Esophagus squamous epithelium (tissue), 5 donors: ENCODE measurements around the gene PEX26. TPM values are rescaled to one million over a fixed set of nuclear protein-coding genes. Genes with fewer than 3 reads are reported as not detected.

Experiments
- DNase-seq: peaks from one replicate; lab custom pipeline; 2025; lab: John Stamatoyannopoulos, UW
- H3K27ac ChIP-seq, 4 donors: fragments of 200-600 bp; sonication (generic); one replicate each; pipeline ENCODE4 v1.5.1; 2016 to 2019; ENCODE audit warnings: mild to moderate bottlenecking in 1 of 4
- H3K27me3 ChIP-seq, 4 donors: fragments of 200-600 bp; sonication (generic); 1 replicate in 3 of 4; 2 replicates in 1 of 4; pipeline versions ENCODE4 v1.5.1 to v1.6.0; 2017 to 2021; ENCODE audit warnings: antibody characterized with exemption in 1 of 4
- H3K36me3 ChIP-seq, 3 donors: fragments of 200-600 bp; sonication (generic); one replicate each; pipeline ENCODE4 v1.5.1; 2016 to 2019
- H3K4me1 ChIP-seq, 3 donors: fragments of 200-600 bp; sonication (generic); one replicate each; pipeline ENCODE4 v1.5.1; 2017 to 2019
- H3K4me3 ChIP-seq, 4 donors: fragments of 200-600 bp; sonication (generic); 1 replicate in 3 of 4; 2 replicates in 1 of 4; pipeline ENCODE4 v1.5.1; 2016 to 2019; ENCODE audit warnings: mild to moderate bottlenecking in 2 of 4, moderate library complexity in 1 of 4
- H3K9me3 ChIP-seq, 3 donors: fragments of 200-600 bp; sonication (generic); one replicate each; pipeline ENCODE4 v1.5.1; 2016 to 2019
- CTCF ChIP-seq, 6 experiments: fragments of 450-650 bp in 4 of 6; fragments of 200-600 bp in 2 of 6; sonication (generic) in 2 of 6; IDR thresholded peaks; one replicate each; pipeline ENCODE4 v1.5.1; 2016 to 2019; ENCODE audit warnings: antibody characterized with exemption in 6 of 6, mild to moderate bottlenecking in 4 of 6, moderate library complexity in 4 of 6
- POLR2A ChIP-seq, 4 donors: fragments of 450-650 bp; IDR thresholded peaks; one replicate each; pipeline ENCODE4 v1.6.1; 2017; ENCODE audit warnings: antibody characterized with exemption in 4 of 4, mild to moderate bottlenecking in 4 of 4, moderate library complexity in 3 of 4
- whole genome bisulfite sequencing, 2 donors: methylation state at CpG; one replicate each; pipeline ENCODE4 v1.1.5; 2018; 5-methylcytosine and 5-hydroxymethylcytosine counted together
- intact Hi-C: fragments of 100-400 bp; cut with DNase I; formaldehyde crosslinking; loops from one replicate; pipeline ENCODE4 v1.15.0; 2022
- total RNA-seq, 4 donors: library from RNA; depleted of rRNA; stranded (reverse); fragments of >200 nt; gene quantifications; one replicate each; pipeline ENCODE4 v1.1.0, GENCODE V29; 2016
- donor health status: DM: yes; HTN: yes; CAD: no.

Gene PEX26
- total RNA-seq, 4 donors from 2014 or later = 17.2 to 32.3 (median 22.9) TPM

GRCh38 chr22:18108187-18108586 lies 30.4 kb downstream of the PEX26 start:
- Histone ChIP-seq H3K4me3 (no peak overlapping the region), H3K27ac (no peak overlapping the region), H3K27me3 (peaks cover 0 to 35% (median 0%) of the 10 kb centered on the region in 4 donors), H3K36me3 (no peaks in the 10 kb centered on the region), H3K4me1 (peaks cover 11 to 24% (median 17%) of the 10 kb centered on the region in 3 donors), H3K9me3 (no peaks in the 10 kb centered on the region)
- DNase-seq = no peak
- TF ChIP-seq CTCF (IDR thresholded peaks at IDR 0.05) (no peak), POLR2A (IDR thresholded peaks at IDR 0.05) (no peak)
- 70 to 79% methylated on average over 3 of the region's 3 CpGs for WGBS, 2 donors
- intact Hi-C loops = no loop called here

- Histone ChIP-seq H3K4me1 (peaks cover 11 to 24% (median 17%) of the 10 kb centered on the region in 3 donors), H3K27me3 (peaks cover 0 to 35% (median 0%) of the 10 kb centered on the region in 4 donors), H3K27ac (no peak overlapping the region), H3K36me3 (no peaks in the 10 kb centered on the region), H3K4me3 (peak overlapping the region in 2 of 4 donors; percentile 53 to 66), H3K9me3 (no peaks in the 10 kb centered on the region)
- no peak for DNase-seq
- 41 to 43% methylated on average over 14 of the region's 14 CpGs for WGBS, 2 donors
- intact Hi-C loops = no loop called here
- TF ChIP-seq CTCF (IDR thresholded peaks at IDR 0.05) (no peak), POLR2A (IDR thresholded peaks at IDR 0.05) (no peak)
These were observed 31.8 kb downstream of the PEX26 start for GRCh38 chr22:18109410-18110193.

- TF ChIP-seq CTCF (IDR thresholded peaks at IDR 0.05) = no peak
- no peak for TF ChIP-seq POLR2A (IDR thresholded peaks at IDR 0.05)
- Histone ChIP-seq H3K36me3 (no peaks in the 10 kb centered on the region), H3K27me3 (peaks cover 0 to 35% (median 0%) of the 10 kb centered on the region in 4 donors), H3K4me3 (peak within 1 kb of the TSS; percentile 32 to 66 (median 47)), H3K4me1 (peaks cover 11 to 24% (median 17%) of the 10 kb centered on the region in 3 donors), H3K9me3 (no peaks in the 10 kb centered on the region), H3K27ac (peak within 1 kb of the TSS in 1 of 4 donors; percentile 3)
- 0% methylated on average over 3 to 9 of the region's 72 CpGs for WGBS, 2 donors
- intact Hi-C loops = no loop called here
- DNase-seq = no peak
These were observed 32.6 kb downstream of the PEX26 start, which contains the start of gene TUBA8 for GRCh38 chr22:18110194-18110953. Gene TUBA8, plus strand, starts transcription at chr22:18110809. Its CDS starts 57 bp downstream, at chr22:18110866.

GRCh38 chr22:18110954-18111758 lies 33.4 kb downstream of the PEX26 start:
- Histone ChIP-seq H3K27ac (peak overlapping the region in 1 of 4 donors; percentile 3), H3K36me3 (no peaks in the 10 kb centered on the region), H3K9me3 (no peaks in the 10 kb centered on the region), H3K4me1 (peaks cover 11 to 24% (median 17%) of the 10 kb centered on the region in 3 donors), H3K27me3 (peaks cover 0 to 35% (median 0%) of the 10 kb centered on the region in 4 donors), H3K4me3 (peak overlapping the region; percentile 32 to 66 (median 47))
- no peak for DNase-seq
- WGBS, 2 donors = 22 to 56% methylated on average over 5 to 9 of the region's 39 CpGs
- TF ChIP-seq CTCF (IDR thresholded peaks at IDR 0.05) (no peak), POLR2A (IDR thresholded peaks at IDR 0.05) (no peak)
- intact Hi-C loops = no loop called here
